IMR-90 (cell line): ENCODE measurements around the gene IGLL5.

Source experiments
- CEBPB ChIP-seq: IDR thresholded peaks from 2 replicates; pipeline ENCODE4 v1.6.1; 2012; ENCODE audit warnings: low read depth, low read length, improper control_type of control experiment
- CHD1 ChIP-seq: IDR thresholded peaks from 2 replicates; pipeline ENCODE4 v1.6.1; 2012; ENCODE audit warnings: low read depth, low read length, improper control_type of control experiment
- FOS ChIP-seq: fragments of 150-350 bp; IDR thresholded peaks from 2 replicates; pipeline ENCODE4 v1.6.1; 2016; ENCODE audit warnings: low read depth, low read length
- MAFK ChIP-seq: IDR thresholded peaks from 2 replicates; pipeline ENCODE4 v1.6.1; 2012; ENCODE audit warnings: low read depth, low read length, improper control_type of control experiment
- MAZ ChIP-seq: IDR thresholded peaks from 2 replicates; pipeline ENCODE4 v1.6.1; 2012; ENCODE audit warnings: low read depth, mild to moderate bottlenecking, low read length, improper control_type of control experiment, moderate library complexity, borderline replicate concordance
- MXI1 ChIP-seq: IDR thresholded peaks from 2 replicates; pipeline ENCODE4 v1.6.1; 2012; ENCODE audit warnings: low read depth, mild to moderate bottlenecking, low read length, moderate library complexity, borderline replicate concordance
- POLR2A ChIP-seq: IDR thresholded peaks from 2 replicates; pipeline ENCODE4 v1.6.1; 2012; ENCODE audit warnings: mild to moderate bottlenecking, low read depth, low read length
- RCOR1 ChIP-seq: IDR thresholded peaks from 2 replicates; pipeline ENCODE4 v1.6.1; 2012; ENCODE audit warnings: mild to moderate bottlenecking, low read length, improper control_type of control experiment; ENCODE audit not compliant: insufficient replicate concordance
- RFX5 ChIP-seq: IDR thresholded peaks from 2 replicates; pipeline ENCODE4 v1.8.0; 2012; ENCODE audit warnings: low read depth, mild to moderate bottlenecking, low read length, moderate library complexity
- SMC3 ChIP-seq: fragments of 150-350 bp; IDR thresholded peaks from 2 replicates; pipeline ENCODE4 v1.6.1; 2016; ENCODE audit warnings: low read depth, mild to moderate bottlenecking, antibody characterized with exemption, low read length, moderate library complexity
- USF2 ChIP-seq: fragments of 150-350 bp; IDR thresholded peaks from 2 replicates; pipeline ENCODE4 v1.6.1; 2017; ENCODE audit warnings: mild to moderate bottlenecking, antibody characterized with exemption, low read length, low read depth
- TF ChIP-seq, protein P1 (sequence below): conservative IDR thresholded peaks from 2 replicates; pipeline ENCODE4 v1.5.1; 2012; ENCODE audit warnings: mild to moderate bottlenecking, low read depth, low read length, improper control_type of control experiment

DNA sequence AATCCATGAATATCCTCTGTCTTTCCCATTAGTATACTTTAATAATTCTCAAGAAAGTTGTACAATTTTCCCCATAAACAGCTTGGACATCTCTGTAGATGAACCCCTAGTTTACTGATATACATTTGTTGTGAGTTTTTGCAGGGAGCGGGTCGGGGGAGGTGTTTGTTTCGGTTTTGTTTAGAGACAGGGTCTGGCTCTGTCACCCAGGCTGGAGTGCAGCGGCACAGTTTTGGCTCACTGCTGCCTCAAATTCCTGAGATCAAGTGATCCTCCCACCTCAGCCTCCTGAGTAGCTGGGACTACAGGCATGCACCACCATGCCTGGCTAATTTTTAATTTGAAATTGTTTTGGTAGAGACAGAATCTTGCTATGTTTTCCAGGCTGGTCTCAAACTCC lies 57.6 kb downstream of the IGLL5 start:
- TF ChIP-seq CEBPB = no peak
- TF ChIP-seq, protein P1, sequence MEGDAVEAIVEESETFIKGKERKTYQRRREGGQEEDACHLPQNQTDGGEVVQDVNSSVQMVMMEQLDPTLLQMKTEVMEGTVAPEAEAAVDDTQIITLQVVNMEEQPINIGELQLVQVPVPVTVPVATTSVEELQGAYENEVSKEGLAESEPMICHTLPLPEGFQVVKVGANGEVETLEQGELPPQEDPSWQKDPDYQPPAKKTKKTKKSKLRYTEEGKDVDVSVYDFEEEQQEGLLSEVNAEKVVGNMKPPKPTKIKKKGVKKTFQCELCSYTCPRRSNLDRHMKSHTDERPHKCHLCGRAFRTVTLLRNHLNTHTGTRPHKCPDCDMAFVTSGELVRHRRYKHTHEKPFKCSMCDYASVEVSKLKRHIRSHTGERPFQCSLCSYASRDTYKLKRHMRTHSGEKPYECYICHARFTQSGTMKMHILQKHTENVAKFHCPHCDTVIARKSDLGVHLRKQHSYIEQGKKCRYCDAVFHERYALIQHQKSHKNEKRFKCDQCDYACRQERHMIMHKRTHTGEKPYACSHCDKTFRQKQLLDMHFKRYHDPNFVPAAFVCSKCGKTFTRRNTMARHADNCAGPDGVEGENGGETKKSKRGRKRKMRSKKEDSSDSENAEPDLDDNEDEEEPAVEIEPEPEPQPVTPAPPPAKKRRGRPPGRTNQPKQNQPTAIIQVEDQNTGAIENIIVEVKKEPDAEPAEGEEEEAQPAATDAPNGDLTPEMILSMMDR = no peak
- no peak for TF ChIP-seq MAFK
- TF ChIP-seq MXI1 = no peak
- no peak for TF ChIP-seq POLR2A
- TF ChIP-seq USF2 = no peak
- no peak for TF ChIP-seq SMC3
- no peak for TF ChIP-seq MAZ
- no peak for TF ChIP-seq RFX5
- TF ChIP-seq FOS = no peak
- no peak for TF ChIP-seq RCOR1
- TF ChIP-seq CHD1 = no peak
